ES-I3 (cell line): ENCODE results near the gene PCDH9.

Experiments used
- H3K36me3 ChIP-seq: 2 replicates; pipeline ENCODE4 v1.6.1; 2013; ENCODE audit warnings: mild to moderate bottlenecking, low read length, control low read depth, moderate library complexity; ENCODE audit not compliant: insufficient read depth
- H3K4me1 ChIP-seq: 2 replicates; pipeline ENCODE4 v1.6.1; 2013; ENCODE audit warnings: mild to moderate bottlenecking, control low read depth, low read length; ENCODE audit not compliant: insufficient read depth
- H3K9ac ChIP-seq: 2 replicates; pipeline ENCODE4 v1.6.1; 2013; ENCODE audit warnings: low read depth, mild to moderate bottlenecking, low read length, moderate library complexity
- H3K9me3 ChIP-seq: 2 replicates; pipeline ENCODE4 v1.6.1; 2013; ENCODE audit warnings: mild to moderate bottlenecking, low read length, moderate library complexity; ENCODE audit not compliant: control insufficient read depth, insufficient read depth

The PCDH9 gene

DNA sequence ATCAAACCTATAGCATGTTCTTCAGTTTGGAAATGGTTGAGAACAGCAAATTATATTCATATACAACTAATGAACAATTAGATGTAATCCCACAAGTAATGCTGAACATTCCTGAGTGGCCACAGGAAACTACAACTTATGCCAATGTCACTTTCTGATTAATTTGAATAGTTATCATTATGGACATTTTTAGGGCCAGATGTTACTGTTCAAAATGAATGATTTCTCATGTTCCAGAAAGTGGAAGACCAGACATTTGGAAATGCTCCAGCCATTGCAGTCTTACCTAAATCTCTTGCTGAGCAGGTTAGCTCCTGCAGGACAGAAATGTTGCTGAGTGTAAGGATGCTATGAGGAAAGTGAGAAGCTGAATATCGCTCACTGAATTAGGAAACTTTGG, 819.8 kb downstream of the PCDH9 start:
- Histone ChIP-seq H3K9me3 (no peaks in the 10 kb centered on the region), H3K4me1 (peaks cover 7% of the 10 kb centered on the region; the same call in 1 of the 2 replicates), H3K36me3 (no peaks in the 10 kb centered on the region), H3K9ac (no peak overlapping the region)

DNA sequence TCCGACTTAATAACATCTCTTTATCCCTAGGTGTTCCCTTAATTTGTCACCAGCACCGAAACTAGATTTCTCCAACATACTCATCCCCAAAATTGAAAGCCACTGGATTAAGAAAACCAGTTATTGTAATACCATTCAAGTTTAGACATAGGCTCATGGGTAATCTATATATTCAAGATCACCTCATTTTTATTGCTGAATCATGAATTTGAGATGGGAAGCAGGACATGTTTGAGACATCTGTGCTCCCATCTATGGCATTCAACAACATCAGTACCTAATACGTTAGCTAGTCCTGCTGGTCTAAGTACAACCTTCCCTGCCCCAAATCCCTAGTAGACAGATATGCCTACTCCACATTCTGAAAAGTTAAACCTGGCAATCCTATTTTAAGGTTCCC, 820.6 kb downstream of the PCDH9 start:
- Histone ChIP-seq H3K9me3 (no peaks in the 10 kb centered on the region), H3K4me1 (peaks cover 7% of the 10 kb centered on the region; the same call in 1 of the 2 replicates), H3K36me3 (no peaks in the 10 kb centered on the region), H3K9ac (no peak overlapping the region)

DNA sequence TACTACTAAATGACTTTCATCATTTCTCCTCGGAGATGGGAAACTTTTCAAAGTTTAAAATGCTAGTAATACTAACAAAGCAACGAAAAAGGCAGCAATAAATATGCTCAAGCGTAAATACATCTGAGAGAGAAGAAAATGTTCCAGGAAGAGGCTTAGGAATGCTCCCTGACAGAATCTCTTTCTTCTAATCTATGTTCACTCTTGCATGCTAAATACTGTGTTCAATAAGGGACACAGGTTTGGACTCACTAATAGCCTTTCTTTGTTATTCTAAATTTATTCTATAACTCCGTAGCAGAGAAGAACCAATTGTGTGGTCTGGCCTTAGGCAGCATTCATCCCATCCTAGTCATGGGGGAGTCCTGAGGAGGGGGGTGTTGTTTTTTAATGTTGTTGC, 823.0 kb downstream of the PCDH9 start:
- H3K4me1 ChIP-seq, result peaks cover 7% of the 10 kb centered on the region; the same call in 1 of the 2 replicates
- H3K36me3 ChIP-seq, result no peaks in the 10 kb centered on the region
- no peaks in the 10 kb centered on the region for H3K9me3 ChIP-seq
- no peak overlapping the region for H3K9ac ChIP-seq

DNA sequence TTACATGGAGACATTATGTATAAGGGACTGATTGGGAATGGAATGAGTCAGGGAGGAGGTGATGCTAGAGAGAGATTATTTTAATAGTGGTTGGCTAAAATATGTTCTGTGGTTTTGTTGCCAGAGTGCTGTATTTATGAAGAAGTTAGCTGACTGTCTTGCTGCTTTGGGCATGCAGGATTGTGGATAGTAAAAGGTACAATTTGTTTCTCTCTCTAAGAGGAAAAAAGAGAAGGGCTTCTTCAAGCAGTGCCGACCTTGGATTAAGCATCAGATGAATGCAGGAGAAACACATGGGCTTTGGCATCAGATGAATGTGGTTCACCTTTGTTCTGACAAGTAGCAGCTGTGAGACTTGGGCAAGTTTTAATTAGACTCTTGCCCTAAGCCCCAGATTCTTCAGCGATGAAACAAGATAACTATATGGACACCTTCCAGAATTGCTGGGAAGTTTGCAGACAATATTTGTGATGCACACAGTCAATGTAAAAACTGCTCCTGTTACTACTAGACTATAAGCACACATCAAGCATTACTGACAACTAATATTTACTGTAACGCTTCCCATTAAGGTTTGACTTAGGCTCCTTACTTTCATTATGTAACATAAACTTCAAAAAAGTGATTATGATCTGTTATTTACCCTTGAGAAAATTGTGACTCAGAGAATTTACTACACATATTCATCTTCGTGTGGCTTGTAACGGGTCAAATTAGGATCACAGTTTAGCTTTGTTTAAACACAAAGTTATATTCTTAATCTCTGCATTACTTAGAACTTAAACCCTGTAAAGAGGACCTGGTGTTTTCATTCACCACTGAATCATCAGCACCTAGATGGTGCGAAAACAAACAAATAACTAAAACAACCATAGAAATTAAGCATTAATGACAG, 824.0 kb downstream of the PCDH9 start:
- Histone ChIP-seq H3K9me3 (no peaks in the 10 kb centered on the region), H3K36me3 (no peaks in the 10 kb centered on the region), H3K9ac (no peak overlapping the region), H3K4me1 (peaks cover 7% of the 10 kb centered on the region; the same call in 1 of the 2 replicates)

DNA sequence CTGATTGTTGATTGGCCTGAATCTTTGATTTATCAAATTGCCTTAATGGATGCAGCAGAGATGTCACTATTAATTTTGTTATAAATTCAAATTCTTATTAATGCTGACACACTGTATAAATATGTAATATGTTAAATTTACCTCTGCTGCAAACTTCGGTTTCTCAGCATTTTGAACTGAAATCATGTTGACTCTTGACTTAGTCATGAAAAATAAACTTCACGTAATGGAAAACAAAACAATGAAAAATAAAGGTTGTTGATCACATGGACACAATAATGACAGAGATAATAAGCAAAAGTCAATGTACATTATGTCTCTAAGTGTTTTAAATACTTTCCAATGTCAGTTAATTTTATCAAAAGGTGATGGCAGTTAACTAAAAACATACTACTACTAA, 827.6 kb downstream of the PCDH9 start:
- H3K9me3 ChIP-seq, result no peaks in the 10 kb centered on the region
- no peak overlapping the region for H3K9ac ChIP-seq
- peaks cover 7% of the 10 kb centered on the region; the same call in 1 of the 2 replicates for H3K4me1 ChIP-seq
- H3K36me3 ChIP-seq, result no peaks in the 10 kb centered on the region

DNA sequence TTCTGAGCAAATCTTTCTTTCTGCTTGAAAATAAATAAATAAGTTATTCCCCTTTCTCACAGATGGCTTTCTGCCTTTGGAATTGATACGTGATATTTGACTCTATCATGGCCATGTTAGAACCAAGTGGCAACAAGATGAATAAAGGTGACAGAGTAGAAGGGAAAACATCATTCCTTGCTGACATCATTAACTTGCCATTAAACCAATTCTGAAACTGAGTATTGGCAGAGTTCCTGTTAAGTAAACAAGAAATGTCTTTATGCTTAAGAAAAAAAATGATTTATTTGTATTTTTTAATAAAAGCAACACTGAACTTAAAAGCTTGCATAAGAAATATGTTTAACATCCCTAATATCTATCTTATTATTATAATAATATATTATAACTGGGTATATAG, 828.1 kb downstream of the PCDH9 start:
- Histone ChIP-seq H3K36me3 (no peaks in the 10 kb centered on the region), H3K9ac (no peak overlapping the region), H3K9me3 (no peaks in the 10 kb centered on the region), H3K4me1 (peaks cover 7% of the 10 kb centered on the region; the same call in 1 of the 2 replicates)

DNA sequence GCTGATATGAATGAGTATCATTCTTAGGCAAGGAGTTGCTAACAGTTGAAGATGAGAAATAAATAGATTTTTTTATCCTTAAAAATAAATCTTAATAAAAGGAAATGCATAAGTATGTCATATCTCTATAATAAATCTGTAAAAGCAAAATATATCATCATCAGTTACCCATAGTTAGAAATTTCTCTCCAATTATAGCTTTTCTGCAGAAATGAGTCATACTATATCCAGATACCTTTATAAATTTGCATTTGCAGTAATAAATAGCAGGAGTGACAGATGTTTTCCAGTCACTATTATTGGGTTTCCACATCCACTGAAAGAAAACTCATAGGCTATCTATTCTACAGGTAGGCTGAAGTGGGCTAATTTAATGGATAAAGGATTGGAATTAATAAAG, 829.8 kb downstream of the PCDH9 start:
- no peaks in the 10 kb centered on the region for H3K36me3 ChIP-seq

DNA sequence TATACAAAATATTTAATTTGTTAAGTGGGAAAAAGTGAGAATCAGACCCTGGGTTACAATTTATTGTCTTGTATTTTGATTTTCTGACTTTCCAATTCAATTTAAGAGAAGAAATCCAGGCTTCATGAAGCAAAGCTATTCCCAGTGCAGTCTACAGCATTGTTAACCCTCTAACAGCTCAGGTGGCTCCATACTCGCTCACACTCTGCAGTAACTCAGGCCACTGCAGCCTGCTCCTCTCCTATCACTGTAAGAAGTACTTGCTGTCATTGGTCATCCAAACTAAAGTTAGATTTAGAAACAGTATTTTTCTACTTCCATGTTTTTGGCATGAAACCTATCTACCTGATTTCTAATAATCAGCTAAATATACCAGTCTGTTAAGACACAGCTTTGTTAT, 830.3 kb downstream of the PCDH9 start:
- no peaks in the 10 kb centered on the region for H3K9me3 ChIP-seq
- H3K4me1 ChIP-seq, result no peaks in the 10 kb centered on the region
- no peak overlapping the region for H3K9ac ChIP-seq
- H3K36me3 ChIP-seq, result no peaks in the 10 kb centered on the region

More for the DNA sequence above, 829.8 kb downstream of the PCDH9 start:
- no peaks in the 10 kb centered on the region for H3K9me3 ChIP-seq
- no peak overlapping the region for H3K9ac ChIP-seq
- no peaks in the 10 kb centered on the region for H3K4me1 ChIP-seq

DNA sequence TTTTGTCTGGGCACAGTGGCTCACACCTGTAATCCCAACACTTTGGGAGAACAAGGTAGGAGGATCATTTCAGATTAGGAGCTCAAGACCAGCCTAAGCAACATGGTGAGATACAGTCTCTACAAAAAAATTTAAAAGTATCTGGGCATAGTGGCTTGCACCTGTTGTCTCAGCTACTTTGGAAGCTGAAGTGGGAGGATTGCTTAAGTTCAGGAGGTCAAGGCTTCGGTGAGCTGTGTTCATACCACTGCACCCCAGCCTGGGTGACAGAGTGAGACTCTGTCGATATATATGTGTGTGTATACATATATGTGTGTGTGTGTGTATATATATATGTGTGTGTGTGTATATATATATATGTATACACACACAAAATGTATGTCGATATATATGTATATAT, 833.0 kb downstream of the PCDH9 start:
- Histone ChIP-seq H3K36me3 (no peaks in the 10 kb centered on the region), H3K4me1 (no peaks in the 10 kb centered on the region), H3K9ac (no peak overlapping the region), H3K9me3 (no peaks in the 10 kb centered on the region)

DNA sequence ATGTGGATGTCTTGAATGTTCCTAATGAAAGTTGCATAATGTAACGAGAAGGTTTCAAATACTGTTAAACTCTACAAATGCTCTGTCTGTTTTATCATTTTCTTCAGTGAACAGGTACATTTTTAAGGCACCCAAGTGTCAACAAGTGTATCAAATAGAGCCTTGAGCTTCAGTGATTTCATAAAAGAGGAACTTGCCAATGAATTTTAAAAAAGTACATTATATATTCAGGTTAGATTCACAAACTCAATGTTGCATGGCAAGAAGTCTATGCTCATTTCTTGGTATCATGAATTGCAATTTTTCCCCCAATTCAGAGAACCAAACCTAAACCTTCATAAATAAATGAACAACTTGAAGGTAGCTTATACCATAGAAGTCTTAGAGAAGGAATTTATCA, 838.8 kb downstream of the PCDH9 start:
- Histone ChIP-seq H3K4me1 (no peaks in the 10 kb centered on the region), H3K9ac (no peak overlapping the region), H3K36me3 (no peaks in the 10 kb centered on the region)

DNA sequence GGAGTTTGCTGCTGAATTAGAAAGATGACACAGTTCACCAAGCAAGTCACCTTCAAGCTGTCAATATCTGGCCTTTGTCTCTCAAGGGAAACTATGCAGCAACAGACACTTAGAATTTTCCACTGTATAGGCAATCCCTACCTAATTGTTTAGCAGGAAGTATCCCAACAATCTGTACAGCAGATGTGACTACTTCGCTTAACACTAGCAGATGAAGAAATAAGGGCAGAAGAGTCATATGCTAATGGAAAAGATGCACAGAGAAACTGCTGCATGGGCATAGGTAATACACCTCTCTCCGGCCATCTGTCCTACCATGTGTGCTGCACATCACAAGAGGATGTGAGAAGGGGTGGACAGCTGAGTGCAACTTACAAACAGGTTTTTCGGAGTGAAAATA, 851.2 kb downstream of the PCDH9 start:
- Histone ChIP-seq H3K9ac (no peak overlapping the region), H3K36me3 (no peaks in the 10 kb centered on the region), H3K9me3 (no peaks in the 10 kb centered on the region), H3K4me1 (no peaks in the 10 kb centered on the region)

More for the DNA sequence above, 838.8 kb downstream of the PCDH9 start:
- H3K9me3 ChIP-seq, result no peaks in the 10 kb centered on the region

DNA sequence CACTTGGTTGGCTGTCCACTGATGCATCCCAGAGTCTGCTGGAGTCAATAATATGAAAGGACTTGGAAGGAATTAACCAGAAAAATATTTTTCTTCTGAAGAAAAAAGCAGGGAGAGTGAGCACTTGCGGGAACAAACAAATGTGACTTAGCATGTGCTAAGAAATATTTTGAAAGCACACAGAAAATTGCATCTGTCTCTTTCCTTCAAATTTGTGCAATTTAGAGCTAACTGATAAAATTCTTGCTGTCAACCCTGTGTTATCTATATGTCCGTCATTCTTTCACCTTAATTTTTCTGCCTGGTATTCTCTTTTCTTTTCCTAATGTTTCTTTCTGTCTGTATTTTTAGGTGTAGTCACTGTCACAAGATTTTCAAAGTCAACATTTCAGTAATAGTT, 852.6 kb downstream of the PCDH9 start:
- H3K9ac ChIP-seq, result no peak overlapping the region
- no peaks in the 10 kb centered on the region for H3K4me1 ChIP-seq
- H3K36me3 ChIP-seq, result no peaks in the 10 kb centered on the region
- H3K9me3 ChIP-seq, result no peaks in the 10 kb centered on the region

DNA sequence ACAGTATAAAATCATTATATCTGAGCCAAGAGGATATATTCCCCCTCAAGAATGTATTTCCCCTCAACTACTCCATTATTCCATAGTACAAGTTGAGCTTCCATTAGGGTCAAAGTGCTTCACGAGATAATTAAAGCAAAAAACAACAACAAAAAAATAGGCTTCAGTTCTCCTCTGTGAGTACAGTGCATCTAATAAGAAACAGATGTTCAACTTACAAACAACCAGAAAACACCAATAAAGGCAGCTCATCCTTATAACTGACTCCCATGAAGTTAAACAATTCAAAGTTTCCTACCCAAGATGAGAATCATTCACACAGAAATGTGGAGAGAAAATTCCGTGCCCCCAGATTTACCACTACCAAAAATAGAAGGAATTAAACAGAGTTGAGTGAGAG, 854.4 kb downstream of the PCDH9 start:
- Histone ChIP-seq H3K4me1 (no peaks in the 10 kb centered on the region), H3K9me3 (no peaks in the 10 kb centered on the region), H3K36me3 (no peaks in the 10 kb centered on the region), H3K9ac (no peak overlapping the region)

DNA sequence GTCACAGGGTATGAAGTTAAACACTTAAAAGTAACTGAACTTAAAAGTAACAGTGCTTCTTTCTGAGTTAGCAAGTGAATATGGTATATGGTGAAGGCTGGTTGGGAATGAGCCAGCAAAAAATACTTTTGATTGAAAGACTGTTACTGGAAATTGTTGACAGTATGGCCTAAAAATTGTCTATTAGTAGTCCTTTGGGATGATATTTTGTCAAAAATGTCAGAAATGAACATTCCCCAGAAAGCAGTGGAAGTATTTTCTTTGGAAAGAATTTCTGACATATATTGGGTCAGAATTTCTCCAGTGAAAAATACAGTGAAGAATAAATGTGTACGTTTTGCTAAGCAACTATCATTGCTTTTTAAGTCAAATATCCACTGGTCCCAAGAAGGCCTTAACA, 860.5 kb downstream of the PCDH9 start:
- Histone ChIP-seq H3K9me3 (peaks cover 10% of the 10 kb centered on the region), H3K36me3 (no peaks in the 10 kb centered on the region; the same call in 1 of the 2 replicates), H3K4me1 (peaks cover 4% of the 10 kb centered on the region; the same call in 1 of the 2 replicates), H3K9ac (no peak overlapping the region)

DNA sequence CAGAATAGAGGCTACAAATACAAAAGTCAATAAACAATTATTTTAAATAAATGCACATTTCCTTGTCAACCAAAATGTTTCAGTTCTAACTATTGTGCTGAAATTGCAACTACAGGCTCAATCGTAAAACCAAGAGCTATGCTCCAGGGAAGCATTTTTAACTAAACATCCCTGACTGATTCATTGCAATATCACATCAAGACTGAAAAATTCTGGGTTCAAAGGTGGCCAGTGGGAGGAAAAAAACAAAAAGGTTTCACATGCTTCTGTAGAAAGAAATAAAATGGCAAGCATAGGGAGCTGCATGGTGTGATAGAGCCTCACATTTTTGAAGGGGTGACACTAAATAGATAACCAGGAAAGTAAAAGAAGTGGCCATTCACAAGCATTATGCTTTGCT, 862.8 kb downstream of the PCDH9 start:
- H3K9ac ChIP-seq, result no peak overlapping the region
- no peaks in the 10 kb centered on the region; the same call in 1 of the 2 replicates for H3K36me3 ChIP-seq

More for the DNA sequence above, 862.8 kb downstream of the PCDH9 start:
- Histone ChIP-seq H3K4me1 (peaks cover 4% of the 10 kb centered on the region; the same call in 1 of the 2 replicates), H3K9me3 (peaks cover 10% of the 10 kb centered on the region)
